OCI-LY7 (cell line): ENCODE results near the gene HS1BP3.

Experiments
- EZH2phosphoT487 ChIP-seq: fragments of 200-600 bp; sonication (generic); IDR thresholded peaks from 2 replicates; pipeline ENCODE4 v1.6.1; 2018; ENCODE audit warnings: low read depth, borderline replicate concordance, mild to moderate bottlenecking, mixed run types, antibody characterized with exemption, low read length, moderate library complexity, mixed read lengths
- TF ChIP-seq, protein P1 (sequence below): fragments of 200-600 bp; sonication (generic); conservative IDR thresholded peaks from 2 replicates; pipeline ENCODE4 v1.5.1; 2014; ENCODE audit warnings: mild to moderate bottlenecking, antibody characterized with exemption, low read length, moderate library complexity, mixed read lengths

DNA sequence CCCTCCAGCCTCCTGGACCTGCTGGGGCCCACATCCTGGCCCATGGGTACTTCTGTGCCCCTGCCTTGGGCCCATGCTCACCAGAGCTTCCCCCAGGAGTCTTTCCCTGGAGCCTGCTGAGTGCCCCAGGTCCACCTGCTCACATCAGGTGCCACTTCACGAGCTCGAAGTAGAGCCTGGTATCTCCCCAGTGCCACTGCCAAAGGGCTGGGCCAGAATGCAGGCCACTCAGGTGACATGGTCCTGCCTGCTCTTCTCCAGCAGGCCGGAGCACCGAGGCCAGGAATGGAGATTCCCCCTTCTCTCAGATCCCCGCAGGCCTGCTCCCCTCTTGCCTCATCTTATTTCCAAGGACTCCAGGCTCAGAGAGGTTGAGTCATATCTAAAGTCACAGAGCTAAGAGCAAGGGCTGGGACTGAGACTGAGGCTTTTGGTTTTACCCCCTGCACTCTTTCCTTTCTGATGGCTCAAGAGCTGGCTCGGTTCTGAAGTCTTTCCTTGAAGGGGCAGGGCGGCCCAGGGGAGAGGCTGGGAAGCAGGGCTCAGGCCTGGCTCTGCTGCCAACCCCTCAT is 79.2 kb downstream of the HS1BP3 start:
- TF ChIP-seq, protein P1, sequence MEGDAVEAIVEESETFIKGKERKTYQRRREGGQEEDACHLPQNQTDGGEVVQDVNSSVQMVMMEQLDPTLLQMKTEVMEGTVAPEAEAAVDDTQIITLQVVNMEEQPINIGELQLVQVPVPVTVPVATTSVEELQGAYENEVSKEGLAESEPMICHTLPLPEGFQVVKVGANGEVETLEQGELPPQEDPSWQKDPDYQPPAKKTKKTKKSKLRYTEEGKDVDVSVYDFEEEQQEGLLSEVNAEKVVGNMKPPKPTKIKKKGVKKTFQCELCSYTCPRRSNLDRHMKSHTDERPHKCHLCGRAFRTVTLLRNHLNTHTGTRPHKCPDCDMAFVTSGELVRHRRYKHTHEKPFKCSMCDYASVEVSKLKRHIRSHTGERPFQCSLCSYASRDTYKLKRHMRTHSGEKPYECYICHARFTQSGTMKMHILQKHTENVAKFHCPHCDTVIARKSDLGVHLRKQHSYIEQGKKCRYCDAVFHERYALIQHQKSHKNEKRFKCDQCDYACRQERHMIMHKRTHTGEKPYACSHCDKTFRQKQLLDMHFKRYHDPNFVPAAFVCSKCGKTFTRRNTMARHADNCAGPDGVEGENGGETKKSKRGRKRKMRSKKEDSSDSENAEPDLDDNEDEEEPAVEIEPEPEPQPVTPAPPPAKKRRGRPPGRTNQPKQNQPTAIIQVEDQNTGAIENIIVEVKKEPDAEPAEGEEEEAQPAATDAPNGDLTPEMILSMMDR = no peak
- TF ChIP-seq EZH2phosphoT487 = no peak
